MM.1S (cell line): ENCODE measurements around the gene MAML3.

ENCODE experiments used
- DNase-seq: peaks from one replicate; pipeline ENCODE4 v3.0.0-alpha.2; 2015
- H2AFZ ChIP-seq: fragments of 300-600 bp; sonication (generic); 2 replicates; pipeline ENCODE4 v1.6.0; 2016; ENCODE audit warnings: antibody characterized with exemption, low read length
- H3F3A ChIP-seq: fragments of 300-600 bp; sonication (generic); 2 replicates; pipeline ENCODE4 v1.6.1; 2016; ENCODE audit warnings: mild to moderate bottlenecking, antibody characterized with exemption, low read length, moderate library complexity, mixed read lengths; ENCODE audit not compliant: insufficient read depth
- H3K27ac ChIP-seq: fragments of 300-600 bp; sonication (generic); 2 replicates; pipeline ENCODE4 v1.5.1; 2016; ENCODE audit warnings: mild to moderate bottlenecking, low read length
- H3K27me3 ChIP-seq: fragments of 300-600 bp; sonication (generic); replicated peaks from 2 replicates; pipeline ENCODE4 v1.6.0; 2016; ENCODE audit warnings: low read length; ENCODE audit not compliant: insufficient read depth
- H3K36me3 ChIP-seq: fragments of 300-600 bp; sonication (generic); replicated peaks from 2 replicates; pipeline ENCODE4 v1.6.1; 2016; ENCODE audit warnings: mild to moderate bottlenecking, low read length, mixed read lengths; ENCODE audit not compliant: insufficient read depth
- H3K4me1 ChIP-seq: fragments of 300-600 bp; sonication (generic); 2 replicates; pipeline ENCODE4 v1.6.1; 2016; ENCODE audit warnings: low read length, mixed read lengths
- H3K4me2 ChIP-seq: fragments of 300-600 bp; sonication (generic); 2 replicates; pipeline ENCODE4 v1.6.0; 2016; ENCODE audit warnings: low read depth, low read length
- H3K4me3 ChIP-seq: fragments of 300-600 bp; sonication (generic); 2 replicates; pipeline ENCODE4 v1.5.1; 2016; ENCODE audit warnings: low read length, mixed read lengths
- H3K79me2 ChIP-seq: fragments of 300-600 bp; sonication (generic); 2 replicates; pipeline ENCODE4 v1.6.1; 2016; ENCODE audit warnings: mixed run types, low read length, mixed read lengths
- H3K9ac ChIP-seq: fragments of 300-600 bp; sonication (generic); 2 replicates; pipeline ENCODE4 v1.6.1; 2016; ENCODE audit warnings: low read length, mixed read lengths
- H3K9me2 ChIP-seq: fragments of 300-600 bp; sonication (generic); replicated peaks from 2 replicates; pipeline ENCODE4 v1.6.1; 2016; ENCODE audit warnings: mild to moderate bottlenecking, low read length, mixed read lengths; ENCODE audit not compliant: insufficient read depth
- H3K9me3 ChIP-seq: fragments of 300-600 bp; sonication (generic); replicated peaks from 2 replicates; pipeline ENCODE4 v1.6.1; 2016; ENCODE audit warnings: mild to moderate bottlenecking, low read length, mixed read lengths; ENCODE audit not compliant: insufficient read depth
- H4K20me1 ChIP-seq: fragments of 300-600 bp; sonication (generic); 2 replicates; pipeline ENCODE4 v1.6.1; 2016; ENCODE audit warnings: mild to moderate bottlenecking, low read length, moderate library complexity, mixed read lengths; ENCODE audit not compliant: insufficient read depth
- EZH2 ChIP-seq: fragments of 300-600 bp; sonication (generic); optimal IDR thresholded peaks from 2 replicates; pipeline ENCODE3; 2017; ENCODE audit warnings: low read depth, mild to moderate bottlenecking, antibody characterized with exemption, low read length, mixed read lengths
- EZH2phosphoT487 ChIP-seq: fragments of 300-600 bp; sonication (generic); IDR thresholded peaks from 2 replicates; pipeline ENCODE4 v1.6.1; 2018; ENCODE audit warnings: antibody characterized with exemption, low read length
- TF ChIP-seq, protein P1 (sequence below): fragments of 300-600 bp; sonication (generic); IDR thresholded peaks from 2 replicates; pipeline ENCODE4 v1.5.1; 2016; ENCODE audit warnings: antibody characterized with exemption, low read length, mixed read lengths

The MAML3 gene

DNA sequence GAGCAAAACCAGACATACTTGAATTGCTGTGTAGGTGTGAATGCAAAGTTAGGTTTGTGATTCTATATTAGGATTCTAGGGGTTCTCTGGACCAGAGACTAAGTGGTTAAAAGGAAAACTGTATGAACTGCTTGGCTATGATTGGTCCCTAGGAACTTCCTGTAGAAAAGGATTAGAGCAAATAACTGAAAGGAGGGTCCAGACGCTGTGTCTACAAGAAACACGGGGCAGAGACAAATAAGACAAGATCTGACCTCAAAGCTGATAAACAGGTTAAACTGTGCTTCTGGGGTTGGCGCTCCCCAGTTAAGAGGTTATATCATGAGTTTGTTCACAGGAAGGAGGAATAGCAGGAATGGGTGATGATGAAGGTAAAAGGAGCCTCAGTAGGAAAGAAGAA, 304.8 kb downstream of the MAML3 start:
- H3F3A ChIP-seq: no peaks in the 10 kb centered on the region
- no peak overlapping the region for H3K4me3 ChIP-seq
- H3K4me1 ChIP-seq: no peaks in the 10 kb centered on the region
- TF ChIP-seq EZH2phosphoT487 (no peak), EZH2 (no peak)
- TF ChIP-seq, protein P1, sequence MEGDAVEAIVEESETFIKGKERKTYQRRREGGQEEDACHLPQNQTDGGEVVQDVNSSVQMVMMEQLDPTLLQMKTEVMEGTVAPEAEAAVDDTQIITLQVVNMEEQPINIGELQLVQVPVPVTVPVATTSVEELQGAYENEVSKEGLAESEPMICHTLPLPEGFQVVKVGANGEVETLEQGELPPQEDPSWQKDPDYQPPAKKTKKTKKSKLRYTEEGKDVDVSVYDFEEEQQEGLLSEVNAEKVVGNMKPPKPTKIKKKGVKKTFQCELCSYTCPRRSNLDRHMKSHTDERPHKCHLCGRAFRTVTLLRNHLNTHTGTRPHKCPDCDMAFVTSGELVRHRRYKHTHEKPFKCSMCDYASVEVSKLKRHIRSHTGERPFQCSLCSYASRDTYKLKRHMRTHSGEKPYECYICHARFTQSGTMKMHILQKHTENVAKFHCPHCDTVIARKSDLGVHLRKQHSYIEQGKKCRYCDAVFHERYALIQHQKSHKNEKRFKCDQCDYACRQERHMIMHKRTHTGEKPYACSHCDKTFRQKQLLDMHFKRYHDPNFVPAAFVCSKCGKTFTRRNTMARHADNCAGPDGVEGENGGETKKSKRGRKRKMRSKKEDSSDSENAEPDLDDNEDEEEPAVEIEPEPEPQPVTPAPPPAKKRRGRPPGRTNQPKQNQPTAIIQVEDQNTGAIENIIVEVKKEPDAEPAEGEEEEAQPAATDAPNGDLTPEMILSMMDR: no peak
- no peak overlapping the region for H3K4me2 ChIP-seq
- no peaks in the 10 kb centered on the region for H3K27me3 ChIP-seq
- no peaks in the 10 kb centered on the region for H3K9me2 ChIP-seq
- DNase-seq: no peak
- H3K9ac ChIP-seq: no peak overlapping the region
- no peak overlapping the region for H3K27ac ChIP-seq
- H3K9me3 ChIP-seq: no peaks in the 10 kb centered on the region
- no peaks in the 10 kb centered on the region for H4K20me1 ChIP-seq
- H2AFZ ChIP-seq: no peak overlapping the region
- no peaks in the 10 kb centered on the region for H3K79me2 ChIP-seq
- no peaks in the 10 kb centered on the region for H3K36me3 ChIP-seq

DNA sequence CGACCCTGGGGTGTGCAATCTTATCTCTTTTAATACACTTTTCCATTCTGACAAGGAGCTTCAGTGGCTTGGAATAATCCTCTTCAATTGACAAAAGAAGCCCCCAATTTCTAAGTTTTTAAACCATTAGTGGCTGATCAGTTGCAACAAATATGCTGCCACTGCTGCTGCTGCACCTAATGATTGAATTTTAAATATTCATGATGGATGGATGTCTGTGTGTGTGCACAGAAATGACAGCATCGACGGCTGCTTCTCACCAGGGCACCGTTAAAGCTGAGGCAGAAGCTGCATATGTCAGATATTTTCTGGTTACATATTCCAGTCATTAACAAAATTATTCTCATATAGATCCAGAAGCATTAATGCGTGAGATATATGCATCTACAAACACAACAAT, 306.0 kb downstream of the MAML3 start:
- H3K4me1 ChIP-seq: no peaks in the 10 kb centered on the region
- TF ChIP-seq EZH2 (no peak), EZH2phosphoT487 (no peak)
- TF ChIP-seq, protein P1: no peak

DNA sequence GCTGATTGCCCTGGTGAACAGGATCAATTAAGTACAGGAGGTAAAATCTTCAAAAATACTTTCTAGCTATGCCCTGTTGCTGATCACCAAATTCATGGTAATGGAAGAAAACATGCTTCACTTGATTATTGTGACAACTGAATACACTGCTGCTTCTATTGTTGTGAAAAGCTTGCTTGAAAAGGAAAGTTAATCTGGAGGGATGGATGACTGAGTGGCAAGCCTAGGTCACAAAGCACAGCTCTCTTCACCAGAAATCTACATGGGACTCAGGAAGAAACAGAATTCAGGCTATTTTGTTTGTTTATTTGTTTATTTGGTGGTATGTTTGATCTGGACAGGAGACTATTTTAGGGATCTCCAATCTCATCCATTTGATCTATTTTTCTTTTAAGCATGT, 306.4 kb downstream of the MAML3 start:
- H3K9ac ChIP-seq: no peak overlapping the region
- no peaks in the 10 kb centered on the region for H3K36me3 ChIP-seq
- H3K9me2 ChIP-seq: no peaks in the 10 kb centered on the region
- no peaks in the 10 kb centered on the region for H3F3A ChIP-seq
- no peak overlapping the region for H3K4me2 ChIP-seq
- no peak for DNase-seq
- no peak overlapping the region for H3K4me3 ChIP-seq
- no peak overlapping the region for H2AFZ ChIP-seq
- no peaks in the 10 kb centered on the region for H3K27me3 ChIP-seq
- H3K4me1 ChIP-seq: no peaks in the 10 kb centered on the region
- H3K79me2 ChIP-seq: no peaks in the 10 kb centered on the region
- H4K20me1 ChIP-seq: no peaks in the 10 kb centered on the region
- H3K9me3 ChIP-seq: no peaks in the 10 kb centered on the region
- TF ChIP-seq, protein P1: no peak
- no peak for TF ChIP-seq EZH2phosphoT487
- no peak for TF ChIP-seq EZH2
- H3K27ac ChIP-seq: no peak overlapping the region

More for the DNA sequence above, 306.0 kb downstream of the MAML3 start:
- no peaks in the 10 kb centered on the region for H3K36me3 ChIP-seq
- H3K9me3 ChIP-seq: no peaks in the 10 kb centered on the region
- no peaks in the 10 kb centered on the region for H3K79me2 ChIP-seq
- H3F3A ChIP-seq: no peaks in the 10 kb centered on the region
- H2AFZ ChIP-seq: no peak overlapping the region
- H3K27ac ChIP-seq: no peak overlapping the region
- DNase-seq: no peak
- no peak overlapping the region for H3K4me2 ChIP-seq
- H3K9me2 ChIP-seq: no peaks in the 10 kb centered on the region
- H4K20me1 ChIP-seq: no peaks in the 10 kb centered on the region
- H3K9ac ChIP-seq: no peak overlapping the region
- no peaks in the 10 kb centered on the region for H3K27me3 ChIP-seq
- H3K4me3 ChIP-seq: no peak overlapping the region
